ENCODE results near the gene CACNB2. TPM values are rescaled to one million over a fixed set of nuclear protein-coding genes. Genes with fewer than 3 reads are reported as not detected.

CACNB2 gene
- polyA plus RNA-seq, 2 of the 4 experiments (the other 2 are of a cell fraction): not detected

DNA sequence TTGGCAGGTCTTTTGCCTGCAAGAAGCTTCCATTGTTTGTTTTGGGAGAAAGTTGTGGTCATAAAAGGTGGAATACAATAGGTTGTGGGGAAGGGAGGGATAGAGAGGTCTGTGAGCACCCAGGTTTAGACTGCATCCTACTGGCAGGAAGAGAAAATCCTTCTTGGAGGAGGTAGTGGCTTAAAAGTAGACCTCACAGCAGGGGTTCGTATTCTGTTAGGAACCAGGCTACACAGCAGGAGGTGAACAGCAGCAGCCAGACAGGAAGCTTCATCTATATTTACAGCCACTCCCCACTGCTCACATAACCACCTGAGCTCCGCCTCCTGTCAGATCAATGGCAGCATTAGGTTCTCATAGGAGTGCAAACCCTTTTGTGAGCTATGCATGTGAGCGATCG, 265.9 kb downstream of the CACNB2 start:
- POLR2A ChIA-PET: no interaction called here
- CTCF ChIA-PET: no interaction called here
- ATAC-seq: no peak

DNA sequence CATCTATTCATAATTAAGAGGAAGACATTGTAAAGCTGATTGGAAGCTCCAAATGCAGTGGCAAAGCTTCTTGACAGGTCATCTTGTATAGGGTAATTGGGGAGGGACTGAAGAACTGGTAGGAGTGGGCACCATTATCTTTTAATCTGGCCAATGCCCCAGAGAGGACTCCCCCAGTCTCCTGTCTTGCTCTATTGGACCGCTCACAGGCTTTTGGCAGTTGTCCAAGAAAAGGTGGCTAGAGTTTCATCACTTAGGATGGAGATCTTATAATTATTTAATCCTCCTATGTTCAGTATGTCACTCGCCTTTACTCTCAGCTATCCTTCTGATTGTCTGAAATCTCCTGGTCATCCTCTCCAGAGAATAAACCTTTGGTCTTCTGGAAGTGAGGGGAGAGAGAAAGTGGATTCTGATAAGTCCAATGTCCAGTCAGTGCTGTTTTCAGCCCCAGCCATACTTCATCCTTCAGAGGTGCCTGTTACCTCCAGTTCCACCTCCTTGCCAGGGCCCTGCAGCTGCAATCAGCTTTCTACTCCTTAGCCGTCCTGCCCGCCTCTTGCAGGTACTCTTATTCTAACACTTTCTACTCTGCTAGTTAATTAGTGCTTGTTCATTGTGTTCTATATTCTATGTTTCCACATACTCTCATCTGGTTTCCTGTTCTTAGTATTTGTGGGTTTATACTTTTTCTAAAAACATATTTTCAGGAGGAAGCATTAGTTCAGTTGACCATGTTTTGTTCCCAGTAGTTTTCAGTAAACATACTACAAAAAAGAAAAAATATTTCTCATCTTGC, 269.6 kb downstream of the CACNB2 start:
- CTCF ChIA-PET: no interaction called here
- DNase-seq (ENCODE audit: low read depth in 1 of 2, low spot score in 1 of 2): no peak
- Histone ChIP-seq H3K4me3 (no peak overlapping the region), H3K4me2 (no peak overlapping the region), H3K4me1 (no peaks in the 10 kb centered on the region), H3K27ac (no peak overlapping the region), H3K9me3 (no peaks in the 10 kb centered on the region)
- POLR2A ChIA-PET: no interaction called here
- no peak for FAIRE-seq
- no peak for ATAC-seq
- TF ChIP-seq HDAC2 (IDR thresholded peaks at IDR 0.05): no peak
- TF ChIP-seq ESRRA (IDR thresholded peaks at IDR 0.05; ENCODE audit: borderline replicate concordance, low read length): no peak
- no peak for TF ChIP-seq NR3C1 (IDR thresholded peaks at IDR 0.05)
- TF ChIP-seq, protein P1, sequence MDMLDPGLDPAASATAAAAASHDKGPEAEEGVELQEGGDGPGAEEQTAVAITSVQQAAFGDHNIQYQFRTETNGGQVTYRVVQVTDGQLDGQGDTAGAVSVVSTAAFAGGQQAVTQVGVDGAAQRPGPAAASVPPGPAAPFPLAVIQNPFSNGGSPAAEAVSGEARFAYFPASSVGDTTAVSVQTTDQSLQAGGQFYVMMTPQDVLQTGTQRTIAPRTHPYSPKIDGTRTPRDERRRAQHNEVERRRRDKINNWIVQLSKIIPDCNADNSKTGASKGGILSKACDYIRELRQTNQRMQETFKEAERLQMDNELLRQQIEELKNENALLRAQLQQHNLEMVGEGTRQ (IDR thresholded peaks at IDR 0.05): no peak
- TF ChIP-seq HEYL (CRISPR knock-in tag; IDR thresholded peaks at IDR 0.05): no peak
- no peak for TF ChIP-seq CEBPB (IDR thresholded peaks at IDR 0.05)
- no peak for TF ChIP-seq ZNF302 (CRISPR knock-in tag; IDR thresholded peaks at IDR 0.05)
- TF ChIP-seq PHF8 (IDR thresholded peaks at IDR 0.05; ENCODE audit: borderline replicate concordance, low read depth): no peak
- TF ChIP-seq TFCP2L1 (CRISPR knock-in tag; IDR thresholded peaks at IDR 0.05): no peak
- no peak for TF ChIP-seq MYC (IDR thresholded peaks at IDR 0.05; ENCODE audit: borderline replicate concordance, low read length)
- no peak for TF ChIP-seq KDM1A (IDR thresholded peaks at IDR 0.05; ENCODE audit: low read depth)
- TF ChIP-seq, protein P2, sequence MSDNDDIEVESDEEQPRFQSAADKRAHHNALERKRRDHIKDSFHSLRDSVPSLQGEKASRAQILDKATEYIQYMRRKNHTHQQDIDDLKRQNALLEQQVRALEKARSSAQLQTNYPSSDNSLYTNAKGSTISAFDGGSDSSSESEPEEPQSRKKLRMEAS (IDR thresholded peaks at IDR 0.05): no peak
- no peak for TF ChIP-seq FOSB (CRISPR knock-in tag; IDR thresholded peaks at IDR 0.05)
- TF ChIP-seq ZFP36 (IDR thresholded peaks at IDR 0.05; ENCODE audit: borderline replicate concordance, partially characterized antibody): no peak
- TF ChIP-seq MAFK (IDR thresholded peaks at IDR 0.05; ENCODE audit: partially characterized antibody): no peak
- no peak for TF ChIP-seq HOXB13 (CRISPR knock-in tag; IDR thresholded peaks at IDR 0.05; ENCODE audit: low read depth)
- TF ChIP-seq FOXS1 (CRISPR knock-in tag; IDR thresholded peaks at IDR 0.05): no peak
- TF ChIP-seq TP53 (CRISPR knock-in tag; IDR thresholded peaks at IDR 0.05): no peak
- no peak for TF ChIP-seq MAZ (IDR thresholded peaks at IDR 0.05; ENCODE audit: borderline replicate concordance, low read depth, low read length)
- no peak for TF ChIP-seq RCOR1 (IDR thresholded peaks at IDR 0.05; ENCODE audit: low read depth, low read length)
- WGBS (ENCODE audit: missing lambda C conversion rate): 46% methylated on average over 4 of the region's 4 CpGs

More for the DNA sequence above, 265.9 kb downstream of the CACNB2 start:
- H3K27ac ChIP-seq: no peak overlapping the region
- no peaks in the 10 kb centered on the region for H3K4me1 ChIP-seq
- TF ChIP-seq, protein P3, sequence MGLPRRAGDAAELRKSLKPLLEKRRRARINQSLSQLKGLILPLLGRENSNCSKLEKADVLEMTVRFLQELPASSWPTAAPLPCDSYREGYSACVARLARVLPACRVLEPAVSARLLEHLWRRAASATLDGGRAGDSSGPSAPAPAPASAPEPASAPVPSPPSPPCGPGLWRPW (IDR thresholded peaks at IDR 0.05): no peak
- no peak for TF ChIP-seq ESRRA (IDR thresholded peaks at IDR 0.05; ENCODE audit: borderline replicate concordance, low read length)
- TF ChIP-seq JUNB (IDR thresholded peaks at IDR 0.05): no peak
- TF ChIP-seq, protein P4, sequence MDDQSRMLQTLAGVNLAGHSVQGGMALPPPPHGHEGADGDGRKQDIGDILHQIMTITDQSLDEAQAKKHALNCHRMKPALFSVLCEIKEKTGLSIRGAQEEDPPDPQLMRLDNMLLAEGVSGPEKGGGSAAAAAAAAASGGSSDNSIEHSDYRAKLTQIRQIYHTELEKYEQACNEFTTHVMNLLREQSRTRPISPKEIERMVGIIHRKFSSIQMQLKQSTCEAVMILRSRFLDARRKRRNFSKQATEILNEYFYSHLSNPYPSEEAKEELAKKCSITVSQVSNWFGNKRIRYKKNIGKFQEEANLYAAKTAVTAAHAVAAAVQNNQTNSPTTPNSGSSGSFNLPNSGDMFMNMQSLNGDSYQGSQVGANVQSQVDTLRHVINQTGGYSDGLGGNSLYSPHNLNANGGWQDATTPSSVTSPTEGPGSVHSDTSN (IDR thresholded peaks at IDR 0.05): no peak
- no peak overlapping the region for H3K4me2 ChIP-seq
- FAIRE-seq: no peak
- WGBS (ENCODE audit: missing lambda C conversion rate): 57% methylated on average over 4 of the region's 4 CpGs
- no peaks in the 10 kb centered on the region for H3K9me3 ChIP-seq
- H3K4me3 ChIP-seq: no peak overlapping the region
- no peak for DNase-seq (ENCODE audit: low read depth in 1 of 2, low spot score in 1 of 2)

DNA sequence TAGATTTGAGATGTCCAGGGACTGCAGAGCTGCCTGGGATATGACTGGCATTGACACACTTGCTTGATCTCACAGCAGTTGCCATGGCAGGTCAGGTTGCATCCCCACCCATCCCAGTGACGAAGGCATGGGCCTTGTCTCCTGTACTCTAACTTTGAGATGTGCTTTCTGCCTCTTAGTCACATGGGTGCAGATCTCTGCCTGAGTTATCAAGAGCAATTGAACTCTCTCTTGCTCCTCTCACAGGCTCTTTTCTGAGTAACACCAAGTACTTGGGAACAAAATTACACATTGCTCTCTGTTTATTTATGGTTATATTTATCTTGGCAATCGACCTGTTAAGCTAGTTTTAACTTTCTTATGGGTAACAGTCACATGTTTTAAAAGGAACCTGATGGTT, 273.8 kb downstream of the CACNB2 start:
- 17% methylated on average over 2 of the region's 2 CpGs for WGBS (ENCODE audit: missing lambda C conversion rate)
- TF ChIP-seq CEBPB (IDR thresholded peaks at IDR 0.05): no peak
- TF ChIP-seq JUN (IDR thresholded peaks at IDR 0.05): no peak
- no peak for TF ChIP-seq HOXB5 (CRISPR knock-in tag; IDR thresholded peaks at IDR 0.05)
- no peak for TF ChIP-seq HEYL (CRISPR knock-in tag; IDR thresholded peaks at IDR 0.05)
- TF ChIP-seq MAZ (IDR thresholded peaks at IDR 0.05; ENCODE audit: borderline replicate concordance, low read depth, low read length): no peak
- no peak for TF ChIP-seq PHF8 (IDR thresholded peaks at IDR 0.05; ENCODE audit: borderline replicate concordance, low read depth)
- no peak for TF ChIP-seq RAD21 (conservative IDR thresholded peaks at IDR 0.05 in 1 of 2, IDR thresholded peaks at IDR 0.05 in 1 of 2)
- TF ChIP-seq ZC3H11A (IDR thresholded peaks at IDR 0.05): no peak
- no peak for TF ChIP-seq NR3C1 (IDR thresholded peaks at IDR 0.05)
- TF ChIP-seq FOSL2 (IDR thresholded peaks at IDR 0.05): no peak
- TF ChIP-seq FOSL2 (CRISPR knock-in tag; IDR thresholded peaks at IDR 0.05): no peak
- no peak for TF ChIP-seq NPAS2 (CRISPR knock-in tag; IDR thresholded peaks at IDR 0.05; ENCODE audit: borderline replicate concordance)
- TF ChIP-seq GATA3 (IDR thresholded peaks at IDR 0.05; ENCODE audit: borderline replicate concordance): no peak
- TF ChIP-seq SMC3 (IDR thresholded peaks at IDR 0.05): no peak
- TF ChIP-seq RNF2 (IDR thresholded peaks at IDR 0.05; ENCODE audit: borderline replicate concordance, low read depth): no peak

More for the DNA sequence above, 273.8 kb downstream of the CACNB2 start:
- DNase-seq (ENCODE audit: low read depth in 1 of 2, low spot score in 1 of 2): no peak
- FAIRE-seq: no peak
- Histone ChIP-seq H3K4me2 (no peak overlapping the region), H3K4me3 (no peak overlapping the region), H3K27ac (no peak overlapping the region), H3K4me1 (no peaks in the 10 kb centered on the region), H3K9me3 (no peaks in the 10 kb centered on the region)
- ATAC-seq: 0 out of 6 replicates have a peak, but pooled peaks of 1 of the 2 experiments have one; percentile 39
- ChIA-PET POLR2A (no interaction called here), CTCF (interaction anchor here (1.1 kb wide), 1 partner anchor 571 kb away, joined by 3 read pairs; no protein-coding TSS in a partner anchor)

Measured in A549 (cell line).